Adrenal gland (tissue), 12 donors: ENCODE measurements around the gene OSBPL10. TPM values are rescaled to one million over a fixed set of nuclear protein-coding genes. Genes with fewer than 3 reads are reported as not detected.

Experiments
- DNase-seq, 7 donors: peaks; one replicate each; pipeline ENCODE4 v3.0.0-alpha.2; 2019 to 2020
- H3K27ac ChIP-seq, 5 donors: fragments of 200-600 bp; sonication (generic) in 4 of 5; 1 replicate in 3 of 5; 2 replicates in 2 of 5; pipeline versions ENCODE4 v1.5.1 to v1.8.0; 2016 to 2020; ENCODE audit warnings: mild to moderate bottlenecking in 1 of 5
- H3K27me3 ChIP-seq: fragments of 200-600 bp; 2 replicates; pipeline ENCODE4 v1.8.0; 2021
- H3K36me3 ChIP-seq, 2 donors: fragments of 200-600 bp; replicated peaks in 1 of 2; 1 replicate in 1 of 2; 2 replicates in 1 of 2; pipeline versions ENCODE4 v1.5.1 to v1.8.0; 2018 to 2022
- H3K4me1 ChIP-seq, 2 donors: fragments of 200-600 bp; replicated peaks in 1 of 2; 1 replicate in 1 of 2; 2 replicates in 1 of 2; pipeline versions ENCODE4 v1.5.1 to v1.8.0; 2018 to 2021
- H3K4me3 ChIP-seq, 4 donors: fragments of 200-600 bp; sonication (generic) in 3 of 4; one replicate each; pipeline ENCODE4 v1.5.1; 2016 to 2018
- H3K9me3 ChIP-seq, 3 donors: fragments of 200-600 bp; sonication (generic) in 1 of 3; replicated peaks in 1 of 3; 1 replicate in 2 of 3; 2 replicates in 1 of 3; pipeline versions ENCODE4 v1.5.1 to v1.8.0; 2016 to 2021
- POLR2A ChIP-seq, 2 donors: fragments of 450-650 bp; IDR thresholded peaks; one replicate each; pipeline ENCODE4 v1.6.1; 2017; ENCODE audit warnings: antibody characterized with exemption in 2 of 2, mild to moderate bottlenecking in 2 of 2, moderate library complexity in 1 of 2
- WGBS, 4 donors: extraction: QIAGEN DNeasy Blood & Tissue Kit in 2 of 4; methylation state at CpG; one replicate each; pipeline versions ENCODE4 v1.1.5 to v1.1.7; 2013 to 2017; 5-methylcytosine and 5-hydroxymethylcytosine counted together
- intact Hi-C, 2 donors: fragments of 100-400 bp; cut with DNase I; formaldehyde crosslinking; loops; one replicate each; pipeline versions ENCODE4 v1.14.1 to v1.15.0; 2022 to 2023
- polyA plus RNA-seq, 3 donors: library from polyadenylated mRNA; stranded (reverse); fragments of 200-250 nt in 2 of 3; fragments of 350-450 nt in 1 of 3; fragmentation: Illumina TruSeq in 1 of 3; extraction: RNeasy Lipid Tissue Mini Kit (QIAGEN cat#74804) in 1 of 3; gene quantifications; one replicate each; pipeline ENCODE4 v1.2.3, GENCODE V29; 2013 to 2014
- total RNA-seq, 9 donors: library from RNA; depleted of rRNA in 4 of 9; stranded (reverse); fragments of >200 nt in 4 of 9; fragments of 120-200 nt in 1 of 9; fragmentation: NEBNext Ultra II Directional in 1 of 9; extraction: Animal tissue kit (Norgen Biotek cat#: 25700) in 1 of 9; gene quantifications; one replicate each; pipeline versions ENCODE4 v1.1.0 to v1.2.4, GENCODE V29; 2013 to 2023
- TF ChIP-seq, protein P1 (sequence below), 6 experiments: fragments of 450-650 bp in 4 of 6; fragments of 200-600 bp in 2 of 6; sonication (generic) in 1 of 6; IDR thresholded peaks; 1 replicate in 5 of 6; 2 replicates in 1 of 6; pipeline versions ENCODE4 v1.5.1 to v1.8.0; 2016 to 2021; ENCODE audit warnings: antibody characterized with exemption in 6 of 6, mild to moderate bottlenecking in 2 of 6, moderate library complexity in 1 of 6
- donor health status: healthy with polysubstance abuse.
- donor health status: Bipolar disorder and iron deficiency.
- donor health status: DM: yes; HTN: yes; CAD: no.
- donor health status: DM: no; HTN: no; CAD: no.
- donor health status: DM: no; HTN: no; CAD: no.
- donor health status: DM: yes; HTN: yes; CAD: no.

The OSBPL10 gene
- total and polyA plus RNA-seq, 12 donors: 2.0 to 55.6 (median 9.4) TPM

DNA sequence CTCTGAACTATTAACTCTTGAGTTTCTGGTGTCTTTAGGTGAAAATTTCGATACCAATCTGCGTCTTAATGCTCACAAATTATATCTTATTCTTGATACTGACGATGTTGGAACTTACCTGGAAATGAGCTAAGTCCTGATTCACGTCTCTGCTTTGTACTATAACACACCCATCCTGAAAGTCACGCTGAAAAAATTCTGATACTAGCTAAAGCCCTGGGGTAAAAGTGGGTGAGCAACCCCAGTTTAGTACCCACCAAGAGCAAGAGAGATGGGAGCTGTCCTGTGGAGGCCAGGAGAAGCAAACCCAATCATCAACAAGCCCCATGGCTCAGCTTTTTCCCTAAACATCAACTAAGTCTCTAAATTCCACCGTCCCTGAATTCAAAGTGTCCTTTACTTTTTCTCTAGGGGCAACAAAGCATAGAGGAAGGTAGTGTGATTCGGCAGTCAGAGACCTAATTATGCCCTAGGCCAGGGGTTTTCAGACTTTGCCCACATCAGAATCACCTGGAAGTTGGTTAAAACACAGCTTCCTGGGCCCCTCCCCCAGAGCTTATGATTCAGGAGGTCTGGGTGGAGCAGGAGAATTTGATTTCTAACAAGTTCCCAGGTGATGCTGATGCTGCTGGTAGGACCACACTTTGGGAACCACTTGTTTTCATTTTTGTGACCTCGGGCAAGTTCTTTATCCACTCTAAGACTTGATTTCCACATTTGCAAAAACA, 90.2 kb downstream of the OSBPL10 start:
- Histone ChIP-seq H3K36me3 (no peaks in the 10 kb centered on the region), H3K4me1 (no peaks in the 10 kb centered on the region), H3K9me3 (no peaks in the 10 kb centered on the region), H3K27ac (no peak overlapping the region), H3K4me3 (no peak overlapping the region), H3K27me3 (no peaks in the 10 kb centered on the region)
- WGBS, 4 donors: 93 to 95% (median 94%) methylated on average over 8 of the region's 8 CpGs
- TF ChIP-seq, protein P1, sequence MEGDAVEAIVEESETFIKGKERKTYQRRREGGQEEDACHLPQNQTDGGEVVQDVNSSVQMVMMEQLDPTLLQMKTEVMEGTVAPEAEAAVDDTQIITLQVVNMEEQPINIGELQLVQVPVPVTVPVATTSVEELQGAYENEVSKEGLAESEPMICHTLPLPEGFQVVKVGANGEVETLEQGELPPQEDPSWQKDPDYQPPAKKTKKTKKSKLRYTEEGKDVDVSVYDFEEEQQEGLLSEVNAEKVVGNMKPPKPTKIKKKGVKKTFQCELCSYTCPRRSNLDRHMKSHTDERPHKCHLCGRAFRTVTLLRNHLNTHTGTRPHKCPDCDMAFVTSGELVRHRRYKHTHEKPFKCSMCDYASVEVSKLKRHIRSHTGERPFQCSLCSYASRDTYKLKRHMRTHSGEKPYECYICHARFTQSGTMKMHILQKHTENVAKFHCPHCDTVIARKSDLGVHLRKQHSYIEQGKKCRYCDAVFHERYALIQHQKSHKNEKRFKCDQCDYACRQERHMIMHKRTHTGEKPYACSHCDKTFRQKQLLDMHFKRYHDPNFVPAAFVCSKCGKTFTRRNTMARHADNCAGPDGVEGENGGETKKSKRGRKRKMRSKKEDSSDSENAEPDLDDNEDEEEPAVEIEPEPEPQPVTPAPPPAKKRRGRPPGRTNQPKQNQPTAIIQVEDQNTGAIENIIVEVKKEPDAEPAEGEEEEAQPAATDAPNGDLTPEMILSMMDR (IDR thresholded peaks at IDR 0.05): no peak
- TF ChIP-seq POLR2A (IDR thresholded peaks at IDR 0.05): no peak
- intact Hi-C loops: no loop called here
- DNase-seq: no peak

DNA sequence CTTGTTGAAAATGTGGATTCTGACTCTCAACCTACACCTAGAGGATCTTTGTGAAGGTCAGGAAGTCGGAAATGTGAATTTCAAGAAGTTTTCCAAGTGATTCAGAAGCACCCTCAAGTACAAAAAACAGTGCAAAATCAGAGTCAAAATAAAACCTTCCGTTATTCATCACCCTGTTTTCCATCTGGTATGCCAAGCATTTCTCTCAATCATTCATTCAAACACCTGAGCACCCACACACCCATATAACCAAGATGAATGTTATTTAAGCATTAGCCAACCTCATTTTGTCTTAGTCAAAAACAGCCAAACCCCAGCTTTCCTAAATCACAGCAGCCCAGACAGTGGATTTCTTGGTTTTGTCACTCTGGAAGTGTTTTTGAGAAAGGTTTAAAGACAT, 91.1 kb downstream of the OSBPL10 start:
- H3K4me3 ChIP-seq: no peak overlapping the region
- intact Hi-C loops: no loop called here
- 86 to 91% (median 87%) methylated on average over 2 of the region's 2 CpGs for WGBS, 4 donors

DNA sequence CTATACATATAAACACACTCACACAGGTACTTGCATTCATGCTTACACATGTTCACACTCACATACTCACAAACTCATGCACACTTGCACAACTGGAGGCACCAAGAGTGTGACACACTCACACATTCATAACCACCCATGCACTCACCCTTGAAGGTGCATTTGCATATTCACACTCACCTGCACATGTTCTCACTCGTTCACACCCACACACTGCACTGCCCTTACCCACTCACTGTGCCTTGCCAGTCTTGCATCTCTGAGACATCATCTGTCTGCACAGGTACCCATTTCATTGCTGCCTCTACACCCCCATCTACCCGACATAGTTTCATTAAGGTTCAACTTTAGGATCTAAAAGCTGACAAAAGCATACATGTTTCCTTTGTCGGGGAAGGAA, 95.8 kb downstream of the OSBPL10 start:
- no peaks in the 10 kb centered on the region for H3K36me3 ChIP-seq
- 88 to 97% (median 93%) methylated on average over 3 of the region's 3 CpGs for WGBS, 4 donors
- no peak for DNase-seq
- no peaks in the 10 kb centered on the region for H3K4me1 ChIP-seq
- intact Hi-C loops: no loop called here
- H3K27me3 ChIP-seq: no peaks in the 10 kb centered on the region
- H3K4me3 ChIP-seq: no peak overlapping the region
- H3K9me3 ChIP-seq: no peaks in the 10 kb centered on the region
- H3K27ac ChIP-seq: no peak overlapping the region
- TF ChIP-seq POLR2A (IDR thresholded peaks at IDR 0.05): no peak
- TF ChIP-seq, protein P1 (IDR thresholded peaks at IDR 0.05): no peak

More for the DNA sequence above, 91.1 kb downstream of the OSBPL10 start:
- TF ChIP-seq, protein P1 (IDR thresholded peaks at IDR 0.05): no peak
- TF ChIP-seq POLR2A (IDR thresholded peaks at IDR 0.05): no peak
- H3K36me3 ChIP-seq: no peaks in the 10 kb centered on the region
- no peaks in the 10 kb centered on the region for H3K27me3 ChIP-seq
- no peak for DNase-seq
- no peaks in the 10 kb centered on the region for H3K4me1 ChIP-seq
- no peaks in the 10 kb centered on the region for H3K9me3 ChIP-seq
- H3K27ac ChIP-seq: no peak overlapping the region

DNA sequence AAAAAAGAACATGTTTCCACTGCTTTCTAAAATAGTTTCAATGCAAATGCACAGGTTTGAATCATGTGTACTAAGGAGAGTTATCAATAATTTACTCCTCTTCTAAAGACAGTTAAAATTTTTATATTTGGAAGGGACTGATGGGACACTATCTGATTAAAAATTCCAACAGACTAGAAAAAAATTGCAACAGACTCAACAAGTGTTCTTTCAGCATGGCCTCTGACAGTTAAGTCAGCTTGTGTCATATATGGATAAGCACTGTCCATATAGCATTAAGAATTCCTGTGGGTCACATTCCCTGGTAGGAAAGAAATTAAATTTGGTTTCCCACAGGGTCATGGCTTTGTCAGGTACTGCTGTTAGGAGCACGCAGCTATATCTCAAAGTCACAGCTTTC, 96.8 kb downstream of the OSBPL10 start:
- WGBS, 4 donors: 93 to 100% (median 100%) methylated on average over 1 of the region's 1 CpG
- intact Hi-C loops: no loop called here
- Histone ChIP-seq H3K4me1 (no peaks in the 10 kb centered on the region), H3K27me3 (no peaks in the 10 kb centered on the region), H3K9me3 (no peaks in the 10 kb centered on the region), H3K27ac (no peak overlapping the region), H3K36me3 (no peaks in the 10 kb centered on the region), H3K4me3 (no peak overlapping the region)
- TF ChIP-seq, protein P1 (IDR thresholded peaks at IDR 0.05): no peak
- no peak for TF ChIP-seq POLR2A (IDR thresholded peaks at IDR 0.05)
- DNase-seq: no peak
